Measurements from ENCODE around the gene EDN2. TPM values are rescaled to one million over a fixed set of nuclear protein-coding genes. Genes with fewer than 3 reads are reported as not detected.
A peak's percentile ranks its signal among the peaks of the same experiment; 100 is the strongest.

EDN2 gene
- total RNA-seq, 5 donors from 2014 or later (not counting 1 experiment from before 2014, with no cell fraction given), result not detected

- no peak for ATAC-seq (replicated peaks in 1 of 4)
These were observed 2.1 kb upstream of the EDN2 start for GRCh38 chr1:41486371-41487125.

GRCh38 chr1:41486053-41486370 lies 1.5 kb upstream of the EDN2 start:
- H3K36me3 Mint-ChIP-seq, result no peaks in the 10 kb centered on the region
- Histone ChIP-seq H3K4me3 (ENCODE audit: control insufficient read depth in 1 of 2, extremely low read depth in 1 of 2, low read length in 1 of 2) (no peak overlapping the region), H3K36me3 (ENCODE audit: control insufficient read depth in 2 of 2, extremely low read depth in 1 of 2, insufficient read depth in 1 of 2, low read length in 1 of 2) (no peaks in the 10 kb centered on the region), H3K4me1 (ENCODE audit: control insufficient read depth in 1 of 2, extremely low read depth in 1 of 2, insufficient read depth in 2 of 2, low read length in 2 of 2) (peaks cover 0 to 3% of the 10 kb centered on the region in 2 experiments), H3K27ac (ENCODE audit: low read length) (no peak overlapping the region), H3K27me3 (replicated peaks in 1 of 2; ENCODE audit: control insufficient read depth in 2 of 2, extremely low read depth in 1 of 2, insufficient read depth in 2 of 2, low read length in 1 of 2) (peaks cover 0 to 53% of the 10 kb centered on the region in 2 experiments), H3K9me3 (no peaks in the 10 kb centered on the region)
- ATAC-seq (replicated peaks in 1 of 4) (no peak), DNase-seq (no peak)
- H3K4me1 Mint-ChIP-seq, result peaks cover 0 to 5% (median 4%) of the 10 kb centered on the region in 3 donors
- CTCF ChIA-PET, result no interaction called here
- peaks cover 19 to 24% of the 10 kb centered on the region in 2 donors for H3K27me3 Mint-ChIP-seq
- WGBS (ENCODE audit: insufficient coverage), result 75% methylated on average over 4 of the region's 4 CpGs
- POLR2A ChIA-PET, result no interaction called here
- no peaks in the 10 kb centered on the region for H3K9me3 Mint-ChIP-seq
- H3K4me3 Mint-ChIP-seq, result no peak overlapping the region
- no peak overlapping the region for H3K27ac Mint-ChIP-seq

More at GRCh38 chr1:41486371-41487125, 2.1 kb upstream of the EDN2 start:
- ChIA-PET POLR2A (no interaction called here), CTCF (no interaction called here)
- Mint-ChIP-seq H3K27ac (peak overlapping the region in 1 of 2 donors; percentile 24), H3K36me3 (no peaks in the 10 kb centered on the region), H3K9me3 (no peaks in the 10 kb centered on the region), H3K4me3 (no peak overlapping the region), H3K27me3 (peaks cover 19 to 24% of the 10 kb centered on the region in 2 donors), H3K4me1 (peaks cover 0 to 5% (median 4%) of the 10 kb centered on the region in 3 donors)
- no peak overlapping the region for H3K4me3 ChIP-seq (ENCODE audit: control insufficient read depth in 1 of 2, extremely low read depth in 1 of 2, low read length in 1 of 2)
- no peak overlapping the region for H3K27ac ChIP-seq (ENCODE audit: low read length)
- H3K36me3 ChIP-seq (ENCODE audit: control insufficient read depth in 2 of 2, extremely low read depth in 1 of 2, insufficient read depth in 1 of 2, low read length in 1 of 2), result no peaks in the 10 kb centered on the region
- H3K9me3 ChIP-seq, result no peaks in the 10 kb centered on the region
- peaks cover 0 to 55% of the 10 kb centered on the region in 2 experiments for H3K27me3 ChIP-seq (replicated peaks in 1 of 2; ENCODE audit: control insufficient read depth in 2 of 2, extremely low read depth in 1 of 2, insufficient read depth in 2 of 2, low read length in 1 of 2)
- whole genome bisulfite sequencing (ENCODE audit: insufficient coverage), result 30% methylated on average over 16 of the region's 23 CpGs
- peaks cover 0 to 3% of the 10 kb centered on the region in 2 experiments for H3K4me1 ChIP-seq (ENCODE audit: control insufficient read depth in 1 of 2, extremely low read depth in 1 of 2, insufficient read depth in 2 of 2, low read length in 2 of 2)
- DNase-seq, result no peak

DNA sequence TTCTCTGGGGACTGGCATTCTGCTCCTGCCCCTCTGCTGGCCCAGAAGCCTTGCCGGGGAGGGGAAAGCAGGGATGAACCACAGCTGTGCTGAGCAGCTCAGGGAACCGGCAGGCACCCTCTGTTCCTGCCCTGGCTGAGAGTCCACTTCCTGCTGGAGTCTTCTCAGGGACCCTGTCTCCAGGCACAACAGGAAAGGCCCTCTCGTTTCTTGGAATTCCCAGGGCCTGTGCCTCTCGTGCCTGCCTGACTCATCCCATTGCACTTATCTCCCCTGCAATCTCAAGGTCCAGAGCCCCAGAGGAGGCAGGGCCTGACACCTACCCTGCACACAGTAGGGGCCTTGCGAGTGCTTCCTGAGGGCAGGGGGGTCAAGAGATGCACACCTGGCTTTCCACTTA lies 1.1 kb upstream of the EDN2 start:
- Mint-ChIP-seq H3K4me3 (no peak overlapping the region), H3K27ac (no peak overlapping the region), H3K4me1 (peaks cover 0 to 5% (median 4%) of the 10 kb centered on the region in 3 donors), H3K9me3 (no peaks in the 10 kb centered on the region), H3K27me3 (peaks cover 19 to 24% of the 10 kb centered on the region in 2 donors), H3K36me3 (no peaks in the 10 kb centered on the region)
- 52% methylated on average over 5 of the region's 5 CpGs for WGBS (ENCODE audit: insufficient coverage)
- H3K4me1 ChIP-seq (ENCODE audit: control insufficient read depth in 1 of 2, extremely low read depth in 1 of 2, insufficient read depth in 2 of 2, low read length in 2 of 2), result peaks cover 0 to 3% of the 10 kb centered on the region in 2 experiments
- no peak overlapping the region for H3K4me3 ChIP-seq (ENCODE audit: control insufficient read depth in 1 of 2, extremely low read depth in 1 of 2, low read length in 1 of 2)
- ChIA-PET CTCF (no interaction called here), POLR2A (no interaction called here)
- H3K27ac ChIP-seq (ENCODE audit: low read length), result no peak overlapping the region
- DNase-seq (no peak), ATAC-seq (replicated peaks in 1 of 4) (no peak)
- peaks cover 0 to 53% of the 10 kb centered on the region in 2 experiments for H3K27me3 ChIP-seq (replicated peaks in 1 of 2; ENCODE audit: control insufficient read depth in 2 of 2, extremely low read depth in 1 of 2, insufficient read depth in 2 of 2, low read length in 1 of 2)
- H3K9me3 ChIP-seq, result no peaks in the 10 kb centered on the region
- no peaks in the 10 kb centered on the region for H3K36me3 ChIP-seq (ENCODE audit: control insufficient read depth in 2 of 2, extremely low read depth in 1 of 2, insufficient read depth in 1 of 2, low read length in 1 of 2)

DNA sequence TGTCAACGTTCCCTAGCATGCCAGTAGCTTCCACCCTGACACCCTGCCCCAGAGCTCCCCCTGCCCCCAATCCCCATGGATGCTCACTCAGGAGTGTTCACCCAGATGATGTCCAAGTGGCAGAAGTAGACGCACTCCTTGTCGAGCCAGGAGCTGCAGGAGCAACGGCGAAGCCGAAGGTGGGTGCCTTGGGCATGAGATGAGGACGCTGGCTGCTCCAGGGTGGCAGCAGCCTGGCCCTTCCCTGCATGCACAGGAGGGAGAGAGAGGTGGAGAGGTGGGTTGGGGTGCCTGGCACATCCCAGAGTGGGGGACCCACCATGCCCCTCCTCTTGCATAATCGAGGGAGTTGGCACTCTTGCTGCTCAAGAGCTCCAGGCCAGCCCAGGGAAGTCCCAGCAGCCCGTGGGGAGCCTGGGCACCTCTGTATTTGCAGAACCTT lies 502 bp downstream of the EDN2 start:
- ChIA-PET POLR2A (no interaction called here), CTCF (no interaction called here)
- Mint-ChIP-seq H3K9me3 (no peaks in the 10 kb centered on the region), H3K4me1 (peaks cover 0 to 5% (median 4%) of the 10 kb centered on the region in 3 donors), H3K27ac (no peak overlapping the region), H3K4me3 (no peak overlapping the region), H3K36me3 (no peaks in the 10 kb centered on the region), H3K27me3 (peaks cover 13 to 16% of the 10 kb centered on the region in 2 donors)
- ATAC-seq (replicated peaks in 1 of 4) (no peak), DNase-seq (no peak)
- WGBS (ENCODE audit: insufficient coverage), result 63% methylated on average over 8 of the region's 9 CpGs
- H3K27me3 ChIP-seq (replicated peaks in 1 of 2; ENCODE audit: control insufficient read depth in 2 of 2, extremely low read depth in 1 of 2, insufficient read depth in 2 of 2, low read length in 1 of 2), result peaks cover 0 to 54% of the 10 kb centered on the region in 2 experiments
- H3K4me1 ChIP-seq (ENCODE audit: control insufficient read depth in 1 of 2, extremely low read depth in 1 of 2, insufficient read depth in 2 of 2, low read length in 2 of 2), result peaks cover 0 to 3% of the 10 kb centered on the region in 2 experiments
- no peak overlapping the region for H3K4me3 ChIP-seq (ENCODE audit: control insufficient read depth in 1 of 2, extremely low read depth in 1 of 2, low read length in 1 of 2)
- no peaks in the 10 kb centered on the region for H3K9me3 ChIP-seq
- no peak overlapping the region for H3K27ac ChIP-seq (ENCODE audit: low read length)
- H3K36me3 ChIP-seq (ENCODE audit: control insufficient read depth in 2 of 2, extremely low read depth in 1 of 2, insufficient read depth in 1 of 2, low read length in 1 of 2), result no peaks in the 10 kb centered on the region

DNA sequence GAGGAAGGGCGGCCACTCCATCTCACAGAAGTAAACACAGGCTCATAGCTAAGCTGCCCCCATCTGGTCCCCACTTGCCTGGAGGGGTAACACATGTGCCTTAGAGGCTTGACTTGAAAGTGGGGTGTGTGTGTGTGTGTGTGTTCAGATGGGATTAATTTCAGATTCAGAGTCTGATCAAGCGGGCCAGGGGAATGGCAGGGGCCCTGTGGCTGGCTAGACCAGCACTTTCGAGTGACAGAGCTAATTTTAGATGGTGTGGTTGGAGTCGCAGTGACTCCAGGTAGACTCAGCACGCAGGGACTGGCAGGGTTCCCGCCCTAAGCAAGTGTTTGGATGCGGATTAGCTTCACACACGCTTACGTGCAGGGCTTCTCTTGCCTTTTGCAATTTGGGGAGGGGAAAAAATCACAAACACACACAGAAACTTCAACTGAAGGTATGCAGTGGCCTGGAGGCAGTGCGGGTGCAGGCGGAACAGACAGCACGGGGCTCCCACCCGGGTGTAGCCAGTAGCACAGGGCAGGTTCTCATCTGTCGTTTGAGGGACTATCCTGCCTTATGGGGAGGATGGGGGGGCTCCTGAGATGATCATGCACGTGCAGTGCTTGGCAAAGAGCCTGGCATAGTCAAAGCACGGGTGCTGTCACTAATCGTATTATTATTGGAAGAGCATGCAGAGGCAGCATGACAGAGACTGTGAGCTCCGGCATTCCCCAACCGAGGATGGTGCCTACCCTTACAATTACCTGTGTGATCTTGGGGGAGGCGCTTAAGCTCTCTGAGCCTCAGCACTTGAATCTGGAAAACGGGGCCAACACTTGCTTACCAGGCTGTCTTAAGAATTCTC lies 1.3 kb downstream of the EDN2 start:
- no peak overlapping the region for H3K27ac Mint-ChIP-seq
- WGBS (ENCODE audit: insufficient coverage), result 70% methylated on average over 9 of the region's 21 CpGs

DNA sequence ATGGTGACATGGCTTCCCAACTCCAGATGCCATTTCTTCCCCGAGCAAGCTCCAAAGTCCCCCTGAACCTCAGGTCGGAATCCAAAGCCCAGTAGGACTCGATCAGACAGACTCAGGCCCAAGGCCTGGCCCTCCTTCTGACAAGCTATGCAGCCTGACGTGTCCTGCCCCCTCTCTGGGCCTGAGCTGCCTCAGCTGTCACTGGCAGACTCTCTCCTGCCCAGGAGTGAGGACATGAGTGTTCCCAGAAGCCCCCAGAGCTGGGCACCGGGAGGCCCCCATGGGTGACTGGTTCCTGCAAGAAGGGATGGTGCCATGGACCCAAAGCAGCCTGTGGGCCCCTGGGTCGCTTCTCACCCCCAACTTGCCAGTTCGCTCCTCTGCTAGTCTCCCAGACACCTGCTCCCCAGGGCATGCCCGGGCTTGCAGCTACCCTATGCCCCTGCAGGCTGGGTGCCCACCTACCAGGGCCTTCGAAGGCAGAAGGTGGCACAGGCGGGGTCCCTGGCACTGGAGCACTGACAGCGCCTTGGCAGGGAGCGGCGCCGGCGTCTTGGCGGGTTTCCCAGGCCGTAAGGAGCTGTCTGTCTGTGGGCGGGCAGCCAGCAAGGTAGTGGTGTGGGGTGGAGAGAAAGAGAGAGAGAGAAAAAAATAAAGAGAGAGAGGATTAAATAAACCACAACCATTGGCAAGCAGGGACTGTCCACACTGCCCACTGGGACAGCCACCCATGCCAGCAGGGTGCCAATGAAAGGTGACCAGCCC lies 2.3 kb downstream of the EDN2 start:
- no peak overlapping the region for H3K27ac Mint-ChIP-seq
- Histone ChIP-seq H3K4me1 (ENCODE audit: control insufficient read depth in 1 of 2, extremely low read depth in 1 of 2, insufficient read depth in 2 of 2, low read length in 2 of 2) (peaks cover 0 to 3% of the 10 kb centered on the region in 2 experiments), H3K9me3 (no peaks in the 10 kb centered on the region), H3K36me3 (ENCODE audit: control insufficient read depth in 2 of 2, extremely low read depth in 1 of 2, insufficient read depth in 1 of 2, low read length in 1 of 2) (no peaks in the 10 kb centered on the region), H3K4me3 (ENCODE audit: control insufficient read depth in 1 of 2, extremely low read depth in 1 of 2, low read length in 1 of 2) (no peak overlapping the region), H3K27me3 (replicated peaks in 1 of 2; ENCODE audit: control insufficient read depth in 2 of 2, extremely low read depth in 1 of 2, insufficient read depth in 2 of 2, low read length in 1 of 2) (peaks cover 0 to 44% of the 10 kb centered on the region in 2 experiments), H3K27ac (ENCODE audit: low read length) (no peak overlapping the region)
- peaks cover 10 to 16% of the 10 kb centered on the region in 2 donors for H3K27me3 Mint-ChIP-seq
- ChIA-PET CTCF (interaction anchor here in 1 of 2 donors (0.6 kb wide), 1 partner anchor 1038 kb away, joined by 3 read pairs; no protein-coding TSS in a partner anchor), POLR2A (no interaction called here)
- no peak overlapping the region for H3K4me3 Mint-ChIP-seq
- WGBS (ENCODE audit: insufficient coverage), result 62% methylated on average over 7 of the region's 18 CpGs
- no peaks in the 10 kb centered on the region for H3K9me3 Mint-ChIP-seq
- DNase-seq, result no peak
- no peak for ATAC-seq (replicated peaks in 1 of 4)
- H3K36me3 Mint-ChIP-seq, result no peaks in the 10 kb centered on the region
- peaks cover 0 to 5% (median 4%) of the 10 kb centered on the region in 3 donors for H3K4me1 Mint-ChIP-seq

More for the DNA sequence above, 1.3 kb downstream of the EDN2 start:
- DNase-seq, result no peak
- ChIA-PET CTCF (interaction anchor here in 1 of 2 donors (0.6 kb wide), 1 partner anchor 1037 kb away, joined by 3 read pairs; no protein-coding TSS in a partner anchor), POLR2A (no interaction called here)
- H3K36me3 ChIP-seq (ENCODE audit: control insufficient read depth in 2 of 2, extremely low read depth in 1 of 2, insufficient read depth in 1 of 2, low read length in 1 of 2), result no peaks in the 10 kb centered on the region
- Mint-ChIP-seq H3K4me3 (no peak overlapping the region), H3K27me3 (peaks cover 10 to 16% of the 10 kb centered on the region in 2 donors), H3K36me3 (no peaks in the 10 kb centered on the region), H3K9me3 (no peaks in the 10 kb centered on the region), H3K4me1 (peaks cover 0 to 5% (median 4%) of the 10 kb centered on the region in 3 donors)
- H3K27me3 ChIP-seq (replicated peaks in 1 of 2; ENCODE audit: control insufficient read depth in 2 of 2, extremely low read depth in 1 of 2, insufficient read depth in 2 of 2, low read length in 1 of 2), result peaks cover 0 to 53% of the 10 kb centered on the region in 2 experiments
- ATAC-seq (replicated peaks in 1 of 4), result no peak
- H3K9me3 ChIP-seq, result no peaks in the 10 kb centered on the region
- peaks cover 0 to 3% of the 10 kb centered on the region in 2 experiments for H3K4me1 ChIP-seq (ENCODE audit: control insufficient read depth in 1 of 2, extremely low read depth in 1 of 2, insufficient read depth in 2 of 2, low read length in 2 of 2)
- no peak overlapping the region for H3K4me3 ChIP-seq (ENCODE audit: control insufficient read depth in 1 of 2, extremely low read depth in 1 of 2, low read length in 1 of 2)
- no peak overlapping the region for H3K27ac ChIP-seq (ENCODE audit: low read length)
